Stimulated activated naive CD8-positive, alpha-beta T cell treated with anti-CD3 and anti-CD28 coated beads, Interleukin-15, Interleukin-2, amounts not matched to agents 100 U/mL and 50 U/mL, for 24 hours (primary cell): ENCODE results near the gene MARCHF2.

Experiments
- ATAC-seq: fragments of 150-1000 bp; cut with Tn5 transposase; one replicate; pipeline ENCODE4 v1.10.0; 2021
- DNase-seq: peaks from one replicate; pipeline ENCODE4 v3.0.0; 2021

The MARCHF2 gene

GRCh38 chr19:8477889-8478288 lies 64.8 kb downstream of the MARCHF2 start:
- DNase-seq (no peak), ATAC-seq (peak; percentile 41)

- ATAC-seq, result no peak
Observed at GRCh38 chr19:8478598-8478997, 65.5 kb downstream of the MARCHF2 start.

GRCh38 chr19:8481201-8481600 lies 68.1 kb downstream of the MARCHF2 start:
- ATAC-seq (no peak), DNase-seq (no peak)

More at GRCh38 chr19:8478598-8478997, 65.5 kb downstream of the MARCHF2 start:
- no peak for DNase-seq

DNA sequence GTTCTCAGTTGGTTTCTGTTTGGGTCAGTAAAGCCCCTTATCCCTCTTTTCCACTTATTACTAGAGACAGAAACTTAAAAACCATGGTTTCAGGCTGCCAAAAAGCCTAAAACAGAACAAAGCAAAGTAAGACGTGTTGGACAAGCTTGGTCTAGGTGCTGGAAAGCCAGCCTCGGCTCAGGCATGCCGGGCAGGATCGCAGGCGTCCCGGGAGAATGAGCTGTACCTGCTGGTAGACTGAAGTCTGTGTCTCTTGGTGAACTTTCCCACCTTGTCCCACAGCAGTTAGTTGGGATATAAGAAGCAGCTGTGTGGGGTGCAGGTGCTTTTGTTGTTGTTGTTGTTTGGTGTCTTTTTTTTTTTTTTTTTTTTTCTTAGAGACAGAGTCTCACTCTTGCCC lies 68.5 kb downstream of the MARCHF2 start:
- no peak for ATAC-seq
- no peak for DNase-seq

DNA sequence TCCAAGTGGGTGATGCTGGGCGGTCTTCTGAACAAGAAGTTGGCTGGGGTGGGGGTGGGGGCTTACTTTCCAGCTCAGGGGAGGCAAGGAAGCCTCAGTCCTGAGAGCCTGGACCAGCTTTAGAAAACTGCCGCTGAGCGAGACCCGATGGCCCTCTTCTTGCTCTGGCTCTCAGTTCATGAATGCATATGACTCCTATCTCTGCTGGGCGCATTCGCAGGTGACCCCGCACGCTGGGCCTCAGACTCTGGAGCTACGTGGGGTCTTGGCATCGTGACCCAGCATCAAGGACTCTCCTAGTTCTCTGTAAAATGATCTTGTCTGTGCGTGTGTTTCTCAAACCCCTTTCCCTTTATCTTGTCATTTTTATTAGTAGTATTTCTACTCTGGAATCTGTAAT lies 69.6 kb downstream of the MARCHF2 start:
- DNase-seq, result no peak
- ATAC-seq, result no peak

- ATAC-seq (no peak), DNase-seq (no peak)
Observed at GRCh38 chr19:8483165-8483564, 70.1 kb downstream of the MARCHF2 start.

- DNase-seq (no peak), ATAC-seq (no peak)
Observed at GRCh38 chr19:8484331-8484894, 71.3 kb downstream of the MARCHF2 start.

GRCh38 chr19:8485561-8486371 lies 72.7 kb downstream of the MARCHF2 start:
- no peak for DNase-seq
- ATAC-seq, result no peak

DNA sequence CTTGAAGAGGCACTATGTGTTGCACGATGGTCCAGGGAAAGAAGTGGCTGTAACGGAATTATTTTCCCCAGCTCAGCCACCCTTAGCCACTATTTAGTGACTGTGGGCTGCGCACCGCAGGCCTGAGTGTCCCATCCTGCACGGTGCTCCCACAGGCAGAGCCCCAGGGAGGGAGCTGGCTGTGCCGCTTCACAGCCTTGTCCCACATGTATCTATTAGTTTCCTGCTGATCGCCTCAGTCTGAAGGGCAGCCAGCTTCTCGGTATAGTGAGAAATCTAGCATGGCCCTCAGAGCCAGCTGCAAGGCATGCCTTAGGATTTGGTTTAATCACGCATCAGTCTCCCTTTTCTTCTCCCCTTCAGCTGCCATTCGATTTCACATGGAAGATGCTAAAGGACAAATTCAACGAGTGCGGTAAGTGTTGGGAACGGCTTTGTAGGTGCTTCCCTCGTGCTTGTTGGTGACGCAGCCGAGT lies 73.6 kb downstream of the MARCHF2 start:
- no peak for ATAC-seq
- DNase-seq, result no peak

DNA sequence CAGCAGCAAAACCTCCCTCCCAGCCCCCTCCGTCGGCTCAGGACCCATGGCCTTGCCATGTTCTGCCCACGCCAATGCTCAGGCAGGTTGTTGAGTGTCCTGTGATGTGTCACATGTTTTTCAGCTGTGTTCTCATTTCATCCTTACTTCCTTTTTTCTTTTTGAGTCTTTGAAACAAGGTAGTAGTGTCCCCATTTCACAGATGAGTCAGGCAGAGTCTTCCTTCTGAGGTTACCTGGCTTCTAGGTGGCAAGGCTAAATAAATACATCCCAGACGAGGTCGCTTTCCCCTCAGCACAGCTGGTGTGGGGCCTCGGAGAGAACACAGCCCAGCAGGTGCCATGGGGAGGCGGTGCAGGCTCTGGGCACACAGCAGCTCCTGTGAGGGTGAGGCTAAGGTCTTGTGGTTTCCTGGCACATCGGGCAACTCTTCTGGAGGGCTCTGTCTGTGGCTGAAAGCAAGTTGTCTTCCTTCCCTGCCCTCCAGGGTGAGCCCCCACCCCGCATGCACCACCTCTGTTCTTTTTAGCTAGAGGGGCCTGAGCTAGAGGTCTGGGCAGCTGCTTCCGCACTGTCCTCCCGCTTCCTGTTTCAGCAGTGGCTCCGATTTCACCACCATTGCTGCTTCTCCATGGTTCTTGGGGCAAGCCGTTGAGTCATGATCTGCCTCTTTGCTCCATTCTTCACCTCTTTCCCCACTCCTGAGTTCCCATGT lies 74.2 kb downstream of the MARCHF2 start:
- ATAC-seq, result peak; percentile 71
- DNase-seq, result peak; percentile 57

DNA sequence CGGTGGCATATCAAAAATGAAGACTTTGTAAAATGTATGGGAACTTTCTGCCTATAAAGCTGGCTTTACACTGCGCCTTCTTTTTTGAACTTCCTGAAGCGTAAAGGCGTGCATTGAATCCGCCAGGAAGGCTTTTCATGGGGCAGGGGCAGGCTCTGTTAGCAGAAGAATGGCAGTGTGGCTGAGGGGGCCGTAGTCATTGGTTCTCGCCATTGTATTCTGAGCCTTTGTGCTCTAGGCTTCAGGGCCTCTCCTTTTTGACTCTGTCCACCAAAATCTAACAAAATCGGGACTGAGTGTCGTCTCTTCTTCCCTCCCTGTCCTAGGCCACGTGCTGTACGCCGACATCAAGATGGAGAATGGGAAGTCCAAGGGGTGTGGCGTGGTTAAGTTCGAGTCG lies 75.3 kb downstream of the MARCHF2 start:
- ATAC-seq, result no peak
- no peak for DNase-seq
